Stimulated activated CD4-positive, alpha-beta T cell treated with anti-CD3 and anti-CD28 coated beads, Interleukin-12 subunit alpha, Interleukin-12 subunit beta, amount 100 ng/mL, for 48 hours (primary cell): ENCODE data around the gene BMP2.

ENCODE experiments used
- DNase-seq, 3 donors: peaks; one replicate each; pipeline ENCODE4 v3.0.0-alpha.2; 2020; ENCODE audit warnings: low read depth in 2 of 3, low spot score in 1 of 3

Gene BMP2

GRCh38 chr20:6767126-6767535 is 355 bp upstream of the BMP2 start:
- DNase-seq: no peak

GRCh38 chr20:6768228-6769140 is 998 bp downstream of the BMP2 start:
- no peak for DNase-seq

GRCh38 chr20:6769903-6770785 is 2.7 kb downstream of the BMP2 start:
- no peak for DNase-seq

- DNase-seq: no peak
These were observed 3.3 kb downstream of the BMP2 start for GRCh38 chr20:6770786-6771100.

GRCh38 chr20:6780433-6781190 is 13.1 kb downstream of the BMP2 start:
- no peak for DNase-seq

- DNase-seq: no peak
These were observed 16.3 kb downstream of the BMP2 start for GRCh38 chr20:6783752-6784151.

GRCh38 chr20:6784210-6784631 is 16.7 kb downstream of the BMP2 start:
- DNase-seq: no peak

- DNase-seq: no peak
These were observed 17.3 kb downstream of the BMP2 start for GRCh38 chr20:6784767-6785166.

- no peak for DNase-seq
These were observed 19.1 kb downstream of the BMP2 start for GRCh38 chr20:6786548-6786947.

GRCh38 chr20:6792789-6793188 is 25.3 kb downstream of the BMP2 start:
- no peak for DNase-seq

- no peak for DNase-seq
These were observed 34.7 kb downstream of the BMP2 start for GRCh38 chr20:6802227-6802626.

- no peak for DNase-seq
These were observed 38.8 kb downstream of the BMP2 start for GRCh38 chr20:6806275-6806674.

- DNase-seq: no peak
These were observed 44.0 kb downstream of the BMP2 start for GRCh38 chr20:6811262-6812035.

- no peak for DNase-seq
These were observed 45.0 kb downstream of the BMP2 start for GRCh38 chr20:6812530-6812929.

GRCh38 chr20:6814945-6815344 is 47.5 kb downstream of the BMP2 start:
- no peak for DNase-seq

- DNase-seq: no peak
These were observed 50.7 kb downstream of the BMP2 start for GRCh38 chr20:6818033-6818808.

- DNase-seq: no peak
These were observed 52.1 kb downstream of the BMP2 start for GRCh38 chr20:6819599-6819998.

GRCh38 chr20:6824401-6824800 is 56.9 kb downstream of the BMP2 start:
- no peak for DNase-seq

GRCh38 chr20:6827472-6827871 is 60.0 kb downstream of the BMP2 start:
- DNase-seq: no peak
